ENCODE results near the gene SIPA1. TPM values are rescaled to one million over a fixed set of nuclear protein-coding genes. Genes with fewer than 3 reads are reported as not detected.
"Not testable (repeated sequence)": the region's sequence is repeated elsewhere in the genome, so short reads cannot be mapped to it uniquely, and the experiment has no call there.

The SIPA1 gene
- total RNA-seq, 1 donor from 2014 or later, result 102 TPM

DNA sequence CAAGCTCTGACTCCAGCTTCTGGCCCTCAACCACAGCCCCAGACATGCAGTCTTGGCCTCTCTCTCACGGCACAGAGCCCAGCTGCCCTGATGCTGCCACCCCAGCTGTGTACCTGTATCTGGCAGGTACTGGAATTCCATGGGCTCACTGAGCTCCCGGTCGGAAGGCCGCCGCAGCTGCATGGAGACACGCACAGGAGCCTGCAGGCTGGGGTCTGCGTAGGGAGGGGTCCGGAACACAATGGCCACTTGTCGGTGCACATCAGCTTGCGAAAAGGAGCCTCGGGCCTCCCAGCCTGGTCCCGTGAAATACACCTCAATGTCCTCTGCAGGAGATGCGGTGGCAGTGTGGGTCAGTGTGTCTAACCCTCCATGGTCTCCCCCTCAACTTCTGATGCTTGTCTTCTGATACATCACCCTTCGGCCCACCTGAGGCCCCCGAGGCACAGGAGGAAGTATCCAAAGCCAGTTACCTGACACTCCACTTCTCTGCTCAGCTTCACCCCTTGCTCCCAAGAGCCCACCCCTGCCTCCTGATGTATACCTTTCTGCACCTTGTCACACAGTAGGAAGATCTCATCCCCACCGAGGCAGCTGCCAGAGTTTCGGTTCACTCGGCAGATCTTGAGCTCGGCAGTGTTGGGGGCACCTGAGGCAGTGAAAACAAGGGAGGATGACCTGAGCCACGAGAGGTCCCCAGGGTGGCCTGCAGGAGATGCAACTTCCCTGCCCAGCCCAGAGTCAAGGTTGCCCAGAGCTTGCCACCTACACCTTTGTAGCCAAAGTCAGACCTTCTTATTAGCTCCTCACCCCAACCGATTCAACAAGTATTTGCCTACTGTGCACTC lies 20.5 kb downstream of the SIPA1 start:
- DNase-seq (ENCODE audit: extremely low read depth, low read depth, low spot score), result no peak

GRCh38 chr11:65660038-65660437 lies 22.1 kb downstream of the SIPA1 start:
- no peak for DNase-seq (ENCODE audit: extremely low read depth, low read depth, low spot score)

DNA sequence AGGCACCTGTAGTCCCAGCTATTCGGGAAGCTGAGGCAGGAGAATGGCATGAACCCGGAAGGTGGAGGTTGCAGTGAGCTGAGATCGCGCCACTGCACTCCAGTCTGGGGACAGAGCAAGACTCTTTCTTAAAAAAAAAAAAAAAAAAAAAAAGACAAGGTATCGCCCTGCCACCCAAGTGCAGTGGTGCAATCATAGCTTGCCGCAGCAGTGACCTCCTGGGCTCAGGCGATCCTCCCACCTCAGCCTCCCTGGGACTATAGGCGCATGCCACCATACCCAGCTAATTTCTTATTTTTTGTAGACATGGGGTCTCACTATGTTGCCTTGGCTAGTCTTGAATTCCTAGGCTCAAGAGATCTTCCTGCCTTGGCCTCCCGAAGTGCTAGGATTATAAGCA lies 23.0 kb downstream of the SIPA1 start:
- not testable (repeated sequence) for DNase-seq (ENCODE audit: extremely low read depth, low read depth, low spot score)

DNA sequence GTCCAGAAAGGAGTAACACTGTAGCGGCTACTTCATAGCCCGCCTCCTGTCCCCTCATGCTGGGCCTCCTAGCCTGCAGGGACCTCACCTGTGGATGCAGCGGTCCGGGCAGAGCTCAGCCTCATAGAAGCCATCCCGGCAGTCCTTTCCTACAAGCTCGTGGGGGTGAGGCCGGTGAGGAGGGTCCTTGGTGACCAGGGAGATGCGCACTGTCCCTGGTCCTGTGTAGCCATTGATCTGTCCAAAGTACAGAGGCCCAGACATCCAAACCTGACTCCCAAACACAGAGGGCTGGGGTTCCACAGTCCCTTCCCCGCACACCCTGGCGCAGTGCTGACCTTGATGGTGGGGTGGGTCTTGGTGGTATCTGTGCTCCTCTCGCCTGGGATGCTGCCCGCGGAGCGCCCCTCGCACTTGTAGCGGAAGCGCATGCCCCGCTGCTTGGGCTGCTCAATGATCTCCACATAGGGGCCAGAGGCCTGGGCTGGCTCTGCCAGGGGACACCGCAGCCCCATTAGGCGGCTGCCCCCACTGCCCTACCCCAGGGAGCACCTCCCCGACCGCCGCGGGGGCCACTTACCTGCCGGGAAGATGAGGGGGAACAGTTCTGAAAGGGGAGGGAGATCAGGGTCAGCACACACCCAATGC lies 23.8 kb downstream of the SIPA1 start:
- no peak for DNase-seq (ENCODE audit: extremely low read depth, low read depth, low spot score)

- no peak for DNase-seq (ENCODE audit: extremely low read depth, low read depth, low spot score)
These were observed 24.4 kb downstream of the SIPA1 start for GRCh38 chr11:65662247-65662798.

DNA sequence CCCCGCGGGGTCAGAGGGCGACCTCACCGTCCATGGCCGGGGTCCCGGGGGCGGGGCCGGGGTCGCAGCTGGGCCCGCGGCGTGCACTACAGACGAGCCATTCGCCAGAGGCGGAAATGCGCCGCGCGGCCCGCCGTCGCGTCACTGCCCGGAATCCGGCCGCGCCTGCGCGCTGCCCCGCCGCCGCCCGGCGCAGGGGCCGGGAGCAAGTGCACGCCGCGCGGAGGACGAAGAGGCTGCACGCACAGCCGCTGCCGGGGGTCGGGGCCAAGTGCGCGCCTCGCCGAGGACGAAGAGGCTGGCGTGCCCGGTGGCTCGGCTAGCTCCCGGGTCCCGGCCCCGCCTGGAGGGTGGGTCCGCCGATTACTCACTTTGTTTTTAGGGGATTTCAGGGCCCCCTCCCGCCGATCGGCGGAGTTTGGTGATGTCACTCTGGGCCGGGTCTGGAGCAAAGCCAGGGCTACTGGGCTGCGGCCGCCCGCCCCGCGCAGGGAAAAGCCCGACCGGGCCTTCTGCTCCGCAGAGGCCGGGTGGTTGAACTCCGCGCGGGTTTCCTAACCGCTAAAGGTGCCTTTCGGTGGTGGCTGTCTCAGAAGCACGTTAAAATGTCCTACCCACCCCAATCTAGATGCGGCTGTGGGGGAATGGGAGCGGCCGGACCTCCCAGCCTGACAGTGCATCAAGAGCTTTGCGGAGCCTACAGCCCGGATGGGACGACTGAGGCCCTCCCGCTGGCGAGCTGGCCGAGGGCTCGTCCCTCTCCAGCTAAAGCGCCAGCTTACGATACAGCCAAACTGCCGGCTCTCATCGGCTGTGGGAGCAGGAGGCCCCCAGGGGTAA lies 25.1 kb downstream of the SIPA1 start, which contains the start of gene RELA:
RELA (minus strand) TSS at position 118 of the 840 bp plus-strand sequence; CDS start at position 34, 84 bp downstream.
- no peak for DNase-seq (ENCODE audit: extremely low read depth, low read depth, low spot score)

DNA sequence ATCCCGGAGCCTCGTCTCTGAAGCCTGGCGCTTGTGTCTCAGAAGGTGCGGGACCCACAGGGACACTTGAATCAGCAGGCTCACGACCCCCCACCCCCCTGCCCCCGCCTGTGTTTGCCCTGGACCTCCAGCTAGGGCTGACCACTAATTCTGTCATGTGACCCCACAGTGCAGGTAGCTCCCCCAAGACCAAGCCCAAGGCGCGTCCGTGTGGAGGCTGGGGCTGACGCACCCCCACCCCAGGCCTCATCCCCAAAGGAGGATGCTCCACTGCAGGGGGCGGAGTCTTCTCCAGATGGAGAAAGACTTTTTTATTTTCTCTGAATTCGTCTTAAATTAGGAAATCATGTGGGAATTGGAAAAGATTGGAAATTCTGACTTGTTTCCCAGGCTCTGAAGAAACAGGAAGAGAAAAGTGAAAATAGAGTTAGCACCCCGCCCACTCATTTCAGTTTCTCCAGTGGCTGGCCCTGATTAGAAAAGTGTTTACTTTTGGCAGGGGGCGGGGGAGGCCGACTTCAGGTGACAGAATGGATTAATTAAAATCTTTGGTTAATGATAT lies 25.8 kb downstream of the SIPA1 start:
- DNase-seq (ENCODE audit: extremely low read depth, low read depth, low spot score), result no peak

- no peak for DNase-seq (ENCODE audit: extremely low read depth, low read depth, low spot score)
These were observed 34.4 kb downstream of the SIPA1 start for GRCh38 chr11:65672180-65672860.

- DNase-seq (ENCODE audit: extremely low read depth, low read depth, low spot score), result no peak
These were observed 35.1 kb downstream of the SIPA1 start for GRCh38 chr11:65672982-65673381.

DNA sequence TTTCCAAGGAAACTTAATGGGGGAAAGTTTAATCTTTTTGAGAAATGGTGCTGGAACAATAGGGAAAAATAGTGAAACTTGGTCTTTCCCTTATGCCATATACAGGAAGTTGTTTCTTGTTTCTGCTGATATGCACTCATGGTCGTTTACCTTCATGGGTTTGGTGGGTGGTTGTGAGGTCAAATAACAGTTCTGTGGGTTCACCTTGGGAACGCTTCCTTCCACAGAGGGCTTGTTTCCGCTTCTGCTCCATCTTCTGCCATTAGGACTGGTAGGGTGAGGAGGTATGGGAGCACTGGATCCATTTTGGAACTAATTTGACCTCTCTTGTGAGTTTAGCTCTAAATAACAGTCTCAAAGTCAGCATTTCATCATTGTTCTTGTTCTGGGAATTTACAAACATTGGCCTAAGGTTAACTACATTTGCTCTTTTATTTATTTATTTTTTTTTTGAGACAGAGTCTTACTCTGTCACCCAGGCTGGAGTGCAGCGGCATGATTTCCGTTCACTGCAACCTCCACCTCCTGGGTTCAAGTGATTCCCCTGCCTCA lies 42.4 kb downstream of the SIPA1 start:
- no peak for DNase-seq (ENCODE audit: extremely low read depth, low read depth, low spot score)

DNA sequence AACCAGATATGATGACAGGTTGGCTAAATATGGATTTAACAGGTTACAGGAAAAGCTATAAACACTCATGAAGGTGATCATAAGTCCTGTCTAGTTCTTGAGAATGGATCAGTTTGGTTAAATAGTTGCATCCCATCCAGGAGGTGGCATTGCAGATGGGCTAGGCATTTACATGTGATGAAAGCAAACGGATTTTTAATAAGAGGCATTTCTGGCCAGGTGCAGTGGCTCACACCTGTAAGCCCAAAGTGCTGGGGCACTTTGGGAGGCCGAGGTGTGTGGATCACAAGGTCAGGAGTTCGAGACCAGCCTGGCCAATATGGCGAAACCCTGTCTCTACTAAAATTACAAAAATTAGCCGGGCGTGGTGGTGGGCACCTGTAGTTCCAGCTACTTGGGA lies 45.6 kb downstream of the SIPA1 start:
- DNase-seq (ENCODE audit: extremely low read depth, low read depth, low spot score), result not testable (repeated sequence)

- DNase-seq (ENCODE audit: extremely low read depth, low read depth, low spot score), result no peak
These were observed 48.1 kb downstream of the SIPA1 start for GRCh38 chr11:65685981-65686380.

- not testable (repeated sequence) for DNase-seq (ENCODE audit: extremely low read depth, low read depth, low spot score)
These were observed 53.9 kb downstream of the SIPA1 start for GRCh38 chr11:65691847-65692246.

GRCh38 chr11:65692367-65692766 lies 54.5 kb downstream of the SIPA1 start:
- no peak for DNase-seq (ENCODE audit: extremely low read depth, low read depth, low spot score)

DNA sequence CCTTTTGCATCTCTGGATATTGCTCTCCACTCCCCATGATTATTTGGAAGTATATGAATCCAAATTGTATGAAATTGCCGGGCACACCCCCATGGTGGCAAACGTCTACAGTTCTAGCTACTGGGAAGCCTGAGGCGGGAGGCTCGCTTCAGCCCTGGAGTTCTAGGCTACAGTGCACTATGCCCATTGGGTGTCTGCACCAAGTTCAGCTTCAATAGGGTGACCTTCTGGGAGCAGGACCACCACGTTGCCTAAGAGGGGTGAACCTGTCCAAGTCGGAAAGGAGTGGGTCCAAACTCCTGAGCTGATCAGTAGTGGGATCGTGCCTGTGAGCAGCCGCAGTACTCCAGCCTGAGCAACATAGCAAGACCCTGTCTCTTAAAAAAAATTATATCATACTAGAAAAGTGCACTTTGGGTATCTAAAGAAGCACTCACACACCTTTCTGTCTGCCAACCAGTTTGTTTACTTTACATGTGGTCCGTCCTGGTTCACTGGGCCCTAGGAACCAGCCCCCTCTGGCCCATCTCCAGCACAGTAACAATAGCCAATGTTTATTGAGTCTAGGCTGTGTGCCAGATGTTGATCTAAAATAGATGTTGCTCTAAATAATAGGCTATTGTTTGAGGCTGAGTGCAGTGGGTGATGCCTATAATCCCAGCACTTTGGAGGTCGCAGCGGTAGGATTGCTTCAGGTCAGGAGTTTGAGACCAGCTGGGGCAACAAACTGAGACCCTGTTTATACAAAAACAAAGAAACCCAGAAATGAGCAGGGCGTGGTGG lies 57.7 kb downstream of the SIPA1 start:
- DNase-seq (ENCODE audit: extremely low read depth, low read depth, low spot score), result peak; percentile 48

GRCh38 chr11:65696802-65697552 lies 59.1 kb downstream of the SIPA1 start:
- DNase-seq (ENCODE audit: extremely low read depth, low read depth, low spot score), result no peak

DNA sequence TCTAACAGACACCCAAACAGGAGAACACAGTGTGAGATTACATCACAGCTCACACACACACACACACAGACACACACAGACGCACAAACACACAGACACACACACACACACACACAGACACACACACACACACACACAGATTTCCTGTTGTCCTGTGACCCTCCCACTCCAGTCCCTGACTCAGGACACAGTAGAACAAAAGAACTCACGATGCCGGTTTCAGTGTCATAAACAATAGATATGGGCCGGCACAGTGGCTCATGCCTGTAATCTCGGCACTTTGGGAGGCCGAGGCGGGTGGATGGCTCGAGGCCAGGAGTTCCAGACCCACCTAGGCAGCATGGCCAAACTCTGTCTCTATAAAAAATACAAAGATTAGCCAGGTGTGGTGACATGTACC lies 60.3 kb downstream of the SIPA1 start:
- DNase-seq (ENCODE audit: extremely low read depth, low read depth, low spot score), result no peak

GRCh38 chr11:65699306-65699705 lies 61.4 kb downstream of the SIPA1 start:
- DNase-seq (ENCODE audit: extremely low read depth, low read depth, low spot score), result no peak
